K562 (cell line): ENCODE data around the gene PIN1. TPM values are rescaled to one million over a fixed set of nuclear protein-coding genes. Genes with fewer than 3 reads are reported as not detected.

Source experiments
- ATF1 ChIP-seq, 2 experiments: fragments of 450-650 bp in 1 of 2; IDR thresholded peaks; 2 replicates each; pipeline ENCODE4 v1.6.1; 2016; ENCODE audit warnings: missing compliant biosample characterization in 1 of 2, missing genetic modification characterization in 1 of 2
- FOXK2 ChIP-seq, 2 experiments: fragments of 450-650 bp; IDR thresholded peaks in 1 of 2; conservative IDR thresholded peaks in 1 of 2; 2 replicates each; pipeline ENCODE4 v1.6.1; 2016; ENCODE audit warnings: low read depth in 2 of 2, mild to moderate bottlenecking in 1 of 2
- GTF2E2 ChIP-seq: fragments of 200-800 bp; sonication (Bioruptor generic); IDR thresholded peaks from 2 replicates; pipeline ENCODE4 v1.6.1; 2016; ENCODE audit warnings: missing genetic modification characterization, missing compliant biosample characterization
- MAZ ChIP-seq, 2 experiments: fragments of 450-650 bp in 1 of 2; sonication (generic) in 1 of 2; formaldehyde crosslinking; IDR thresholded peaks in 1 of 2; conservative IDR thresholded peaks in 1 of 2; 2 replicates each; pipeline versions ENCODE4 v1.4.0 to v1.5.0; 2020; ENCODE audit warnings: mild to moderate bottlenecking in 1 of 2, missing genetic modification reagents in 1 of 2
- NCOA2 ChIP-seq, 2 experiments: fragments of 450-650 bp; IDR thresholded peaks; 2 replicates each; pipeline ENCODE4 v1.6.1; 2018; ENCODE audit warnings: mild to moderate bottlenecking in 2 of 2, moderate library complexity in 1 of 2; ENCODE audit not compliant: partially characterized antibody in 2 of 2
- RFX1 ChIP-seq: fragments of 450-650 bp; IDR thresholded peaks from 2 replicates; pipeline ENCODE4 v1.6.1; 2016; ENCODE audit warnings: mild to moderate bottlenecking, moderate library complexity
- SMC3 ChIP-seq: conservative IDR thresholded peaks from 2 replicates; pipeline ENCODE4 v1.6.1; 2011; ENCODE audit warnings: low read depth, low read length, improper control_type of control experiment; ENCODE audit not compliant: insufficient read depth
- TCF3 ChIP-seq: sonication (generic); formaldehyde crosslinking; IDR thresholded peaks from 2 replicates; pipeline ENCODE4 v1.4.0; 2020; ENCODE audit warnings: mild to moderate bottlenecking, missing genetic modification reagents
- XRCC3 ChIP-seq: fragments of 450-650 bp; IDR thresholded peaks from 2 replicates; pipeline ENCODE4 v1.6.1; 2017; ENCODE audit warnings: mild to moderate bottlenecking, moderate library complexity
- ZNF12 ChIP-seq: sonication (generic); formaldehyde crosslinking; IDR thresholded peaks from 2 replicates; pipeline ENCODE4 v1.4.0; 2020; ENCODE audit warnings: mild to moderate bottlenecking, missing genetic modification reagents
- ZNF239 ChIP-seq: fragments of 250-450 bp; sonication (Bioruptor Pico); IDR thresholded peaks from 2 replicates; pipeline ENCODE4 v1.4.0; 2020; ENCODE audit warnings: mild to moderate bottlenecking
- polyA plus RNA-seq, 8 experiments: library from polyadenylated mRNA; depleted of rRNA in 4 of 8; stranded (reverse) in 5 of 8; unstranded in 3 of 8; fragments of >200 nt; fragmentation: Nextera tagmentation in 2 of 8; fragmentation: Illumina TruSeq in 1 of 8; extraction: Ambion mirVana in 2 of 8; extraction: Trizol in 1 of 8; gene quantifications; 2 replicates each; pipeline versions ENCODE4 v1.2.1 to v1.2.3, GENCODE V29; 2011 to 2014; ENCODE audit warnings: inconsistent platforms in 1 of 8, missing spikeins in 1 of 8
- total RNA-seq, 7 experiments: library from RNA; depleted of rRNA in 6 of 7; stranded (reverse); fragments of >200 nt in 6 of 7; fragmentation: Illumina TruSeq in 2 of 7; extraction: Trizol in 2 of 7; gene quantifications; 2 replicates each; pipeline versions ENCODE4 v1.2.1 to v1.2.3, GENCODE V29; 2011 to 2021; ENCODE audit warnings: low replicate concordance in 1 of 7
- TF ChIP-seq, protein P1 (sequence below): sonication (generic); formaldehyde crosslinking; IDR thresholded peaks from 2 replicates; pipeline ENCODE4 v1.8.1; 2023; ENCODE audit warnings: mild to moderate bottlenecking, missing genetic modification reagents
- TF ChIP-seq, protein P2 (sequence below), 3 experiments: IDR thresholded peaks in 2 of 3; conservative IDR thresholded peaks in 1 of 3; 2 replicates each; pipeline ENCODE4 v1.5.1; 2011 to 2012; ENCODE audit warnings: low read length in 3 of 3, mild to moderate bottlenecking in 3 of 3, control low read depth in 2 of 3, improper control_type of control experiment in 1 of 3, inconsistent platforms in 1 of 3, low read depth in 1 of 3, mixed read lengths in 1 of 3, moderate library complexity in 1 of 3; ENCODE audit not compliant: insufficient read depth in 2 of 3
- TF ChIP-seq, protein P3 (sequence below): fragments of 450-650 bp; IDR thresholded peaks from 2 replicates; pipeline ENCODE4 v1.6.1; 2016; ENCODE audit warnings: mild to moderate bottlenecking
- TF ChIP-seq, protein P4 (sequence below): sonication (generic); formaldehyde crosslinking; IDR thresholded peaks from 2 replicates; pipeline ENCODE4 v1.8.0; 2022; ENCODE audit warnings: mild to moderate bottlenecking, missing genetic modification reagents
- TF ChIP-seq, protein P5 (sequence below): fragments of 450-650 bp; formaldehyde crosslinking; IDR thresholded peaks from 2 replicates; pipeline ENCODE4 v1.4.0; 2020; ENCODE audit warnings: mild to moderate bottlenecking, moderate library complexity

Gene PIN1
- total and polyA plus RNA-seq, 9 of the 15 experiments (the other 6 are each of a cell fraction or from before 2014, with no cell fraction given), result 1.6 to 178 (median 42.5) TPM

DNA sequence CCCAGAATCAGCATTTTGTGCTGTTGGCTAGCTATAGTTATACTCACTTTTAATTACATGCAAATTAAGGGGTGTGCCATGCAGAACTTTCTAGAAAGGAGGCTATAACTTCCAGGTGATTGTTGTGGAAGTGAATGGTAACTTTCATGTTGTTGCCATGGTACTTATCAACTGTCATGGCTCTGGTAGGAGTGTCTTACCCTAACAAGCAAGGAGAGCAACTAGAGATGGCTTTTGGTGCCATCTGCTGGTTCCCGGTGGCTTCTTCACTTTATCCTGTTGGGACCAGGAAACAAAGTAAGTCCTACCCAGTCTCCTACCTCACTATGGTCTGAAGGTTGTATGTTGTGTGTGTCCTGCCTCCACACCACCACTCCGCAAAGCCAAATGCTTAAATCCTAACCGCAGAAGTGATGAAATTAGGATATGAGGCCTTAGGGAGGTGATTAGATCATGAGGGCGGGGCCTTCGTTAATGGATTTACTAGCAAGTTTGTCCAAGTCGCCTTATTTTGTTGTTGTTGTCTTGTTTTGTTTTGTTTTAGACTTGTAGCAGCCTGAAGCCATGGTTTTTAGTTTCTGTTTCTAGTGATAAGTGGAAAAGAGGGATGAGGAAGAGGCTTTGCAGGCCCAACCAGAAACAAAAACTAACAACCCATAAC lies 38.9 kb upstream of the PIN1 start (continued):
- no peak for TF ChIP-seq GTF2E2 (tag)
- TF ChIP-seq, protein P1, sequence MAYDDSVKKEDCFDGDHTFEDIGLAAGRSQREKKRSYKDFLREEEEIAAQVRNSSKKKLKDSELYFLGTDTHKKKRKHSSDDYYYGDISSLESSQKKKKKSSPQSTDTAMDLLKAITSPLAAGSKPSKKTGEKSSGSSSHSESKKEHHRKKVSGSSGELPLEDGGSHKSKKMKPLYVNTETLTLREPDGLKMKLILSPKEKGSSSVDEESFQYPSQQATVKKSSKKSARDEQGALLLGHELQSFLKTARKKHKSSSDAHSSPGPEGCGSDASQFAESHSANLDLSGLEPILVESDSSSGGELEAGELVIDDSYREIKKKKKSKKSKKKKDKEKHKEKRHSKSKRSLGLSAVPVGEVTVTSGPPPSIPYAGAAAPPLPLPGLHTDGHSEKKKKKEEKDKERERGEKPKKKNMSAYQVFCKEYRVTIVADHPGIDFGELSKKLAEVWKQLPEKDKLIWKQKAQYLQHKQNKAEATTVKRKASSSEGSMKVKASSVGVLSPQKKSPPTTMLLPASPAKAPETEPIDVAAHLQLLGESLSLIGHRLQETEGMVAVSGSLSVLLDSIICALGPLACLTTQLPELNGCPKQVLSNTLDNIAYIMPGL (CRISPR knock-in tag), result no peak
- no peak for TF ChIP-seq NCOA2 (IDR thresholded peaks at IDR 0.05; ENCODE audit: partially characterized antibody in 2 of 2)
- TF ChIP-seq, protein P2, sequence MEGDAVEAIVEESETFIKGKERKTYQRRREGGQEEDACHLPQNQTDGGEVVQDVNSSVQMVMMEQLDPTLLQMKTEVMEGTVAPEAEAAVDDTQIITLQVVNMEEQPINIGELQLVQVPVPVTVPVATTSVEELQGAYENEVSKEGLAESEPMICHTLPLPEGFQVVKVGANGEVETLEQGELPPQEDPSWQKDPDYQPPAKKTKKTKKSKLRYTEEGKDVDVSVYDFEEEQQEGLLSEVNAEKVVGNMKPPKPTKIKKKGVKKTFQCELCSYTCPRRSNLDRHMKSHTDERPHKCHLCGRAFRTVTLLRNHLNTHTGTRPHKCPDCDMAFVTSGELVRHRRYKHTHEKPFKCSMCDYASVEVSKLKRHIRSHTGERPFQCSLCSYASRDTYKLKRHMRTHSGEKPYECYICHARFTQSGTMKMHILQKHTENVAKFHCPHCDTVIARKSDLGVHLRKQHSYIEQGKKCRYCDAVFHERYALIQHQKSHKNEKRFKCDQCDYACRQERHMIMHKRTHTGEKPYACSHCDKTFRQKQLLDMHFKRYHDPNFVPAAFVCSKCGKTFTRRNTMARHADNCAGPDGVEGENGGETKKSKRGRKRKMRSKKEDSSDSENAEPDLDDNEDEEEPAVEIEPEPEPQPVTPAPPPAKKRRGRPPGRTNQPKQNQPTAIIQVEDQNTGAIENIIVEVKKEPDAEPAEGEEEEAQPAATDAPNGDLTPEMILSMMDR (IDR thresholded peaks at IDR 0.05 in 2 of 3, conservative IDR thresholded peaks at IDR 0.05 in 1 of 3; ENCODE audit: insufficient read depth in 2 of 3, low read depth in 1 of 3, low read length in 3 of 3), result peak; percentile 84 to 91 (median 85)
- 0 out of 4 replicates have a peak, but pooled peaks of 1 of the 2 experiments have one; percentile 49 for TF ChIP-seq MAZ (CRISPR knock-in tag; conservative IDR thresholded peaks at IDR 0.05 in 1 of 2, IDR thresholded peaks at IDR 0.05 in 1 of 2)
- TF ChIP-seq FOXK2 (conservative IDR thresholded peaks at IDR 0.05 in 1 of 2, IDR thresholded peaks at IDR 0.05 in 1 of 2; ENCODE audit: low read depth in 2 of 2), result peak in 1 of 2 experiments; percentile 33; a peak in 1 of 4 replicates
- TF ChIP-seq, protein P3, sequence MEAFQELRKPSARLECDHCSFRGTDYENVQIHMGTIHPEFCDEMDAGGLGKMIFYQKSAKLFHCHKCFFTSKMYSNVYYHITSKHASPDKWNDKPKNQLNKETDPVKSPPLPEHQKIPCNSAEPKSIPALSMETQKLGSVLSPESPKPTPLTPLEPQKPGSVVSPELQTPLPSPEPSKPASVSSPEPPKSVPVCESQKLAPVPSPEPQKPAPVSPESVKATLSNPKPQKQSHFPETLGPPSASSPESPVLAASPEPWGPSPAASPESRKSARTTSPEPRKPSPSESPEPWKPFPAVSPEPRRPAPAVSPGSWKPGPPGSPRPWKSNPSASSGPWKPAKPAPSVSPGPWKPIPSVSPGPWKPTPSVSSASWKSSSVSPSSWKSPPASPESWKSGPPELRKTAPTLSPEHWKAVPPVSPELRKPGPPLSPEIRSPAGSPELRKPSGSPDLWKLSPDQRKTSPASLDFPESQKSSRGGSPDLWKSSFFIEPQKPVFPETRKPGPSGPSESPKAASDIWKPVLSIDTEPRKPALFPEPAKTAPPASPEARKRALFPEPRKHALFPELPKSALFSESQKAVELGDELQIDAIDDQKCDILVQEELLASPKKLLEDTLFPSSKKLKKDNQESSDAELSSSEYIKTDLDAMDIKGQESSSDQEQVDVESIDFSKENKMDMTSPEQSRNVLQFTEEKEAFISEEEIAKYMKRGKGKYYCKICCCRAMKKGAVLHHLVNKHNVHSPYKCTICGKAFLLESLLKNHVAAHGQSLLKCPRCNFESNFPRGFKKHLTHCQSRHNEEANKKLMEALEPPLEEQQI, result peak; percentile 36; the same call in 1 of the 2 replicates
- no peak for TF ChIP-seq ATF1 (CRISPR knock-in tag; IDR thresholded peaks at IDR 0.05)
- TF ChIP-seq ATF1 (tag; IDR thresholded peaks at IDR 0.05), result peak; percentile 21; the same call in 1 of the 2 replicates
- peak; percentile 92 for TF ChIP-seq RFX1
- TF ChIP-seq XRCC3, result no peak
- peak; percentile 97 for TF ChIP-seq SMC3
- TF ChIP-seq, protein P4, sequence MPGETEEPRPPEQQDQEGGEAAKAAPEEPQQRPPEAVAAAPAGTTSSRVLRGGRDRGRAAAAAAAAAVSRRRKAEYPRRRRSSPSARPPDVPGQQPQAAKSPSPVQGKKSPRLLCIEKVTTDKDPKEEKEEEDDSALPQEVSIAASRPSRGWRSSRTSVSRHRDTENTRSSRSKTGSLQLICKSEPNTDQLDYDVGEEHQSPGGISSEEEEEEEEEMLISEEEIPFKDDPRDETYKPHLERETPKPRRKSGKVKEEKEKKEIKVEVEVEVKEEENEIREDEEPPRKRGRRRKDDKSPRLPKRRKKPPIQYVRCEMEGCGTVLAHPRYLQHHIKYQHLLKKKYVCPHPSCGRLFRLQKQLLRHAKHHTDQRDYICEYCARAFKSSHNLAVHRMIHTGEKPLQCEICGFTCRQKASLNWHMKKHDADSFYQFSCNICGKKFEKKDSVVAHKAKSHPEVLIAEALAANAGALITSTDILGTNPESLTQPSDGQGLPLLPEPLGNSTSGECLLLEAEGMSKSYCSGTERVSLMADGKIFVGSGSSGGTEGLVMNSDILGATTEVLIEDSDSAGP (CRISPR knock-in tag), result no peak
- TF ChIP-seq TCF3 (CRISPR knock-in tag), result no peak
- TF ChIP-seq ZNF12, result no peak
- TF ChIP-seq ZNF239, result no peak
- TF ChIP-seq, protein P5, sequence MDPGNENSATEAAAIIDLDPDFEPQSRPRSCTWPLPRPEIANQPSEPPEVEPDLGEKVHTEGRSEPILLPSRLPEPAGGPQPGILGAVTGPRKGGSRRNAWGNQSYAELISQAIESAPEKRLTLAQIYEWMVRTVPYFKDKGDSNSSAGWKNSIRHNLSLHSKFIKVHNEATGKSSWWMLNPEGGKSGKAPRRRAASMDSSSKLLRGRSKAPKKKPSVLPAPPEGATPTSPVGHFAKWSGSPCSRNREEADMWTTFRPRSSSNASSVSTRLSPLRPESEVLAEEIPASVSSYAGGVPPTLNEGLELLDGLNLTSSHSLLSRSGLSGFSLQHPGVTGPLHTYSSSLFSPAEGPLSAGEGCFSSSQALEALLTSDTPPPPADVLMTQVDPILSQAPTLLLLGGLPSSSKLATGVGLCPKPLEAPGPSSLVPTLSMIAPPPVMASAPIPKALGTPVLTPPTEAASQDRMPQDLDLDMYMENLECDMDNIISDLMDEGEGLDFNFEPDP (CRISPR knock-in tag), result no peak
